SW 1271 (cell line): ENCODE measurements around the gene E2F2.

Experiments used
- DNase-seq, 2 experiments: peaks; one replicate each; lab custom pipeline; 2025; lab: John Stamatoyannopoulos, UW

Gene E2F2

DNA sequence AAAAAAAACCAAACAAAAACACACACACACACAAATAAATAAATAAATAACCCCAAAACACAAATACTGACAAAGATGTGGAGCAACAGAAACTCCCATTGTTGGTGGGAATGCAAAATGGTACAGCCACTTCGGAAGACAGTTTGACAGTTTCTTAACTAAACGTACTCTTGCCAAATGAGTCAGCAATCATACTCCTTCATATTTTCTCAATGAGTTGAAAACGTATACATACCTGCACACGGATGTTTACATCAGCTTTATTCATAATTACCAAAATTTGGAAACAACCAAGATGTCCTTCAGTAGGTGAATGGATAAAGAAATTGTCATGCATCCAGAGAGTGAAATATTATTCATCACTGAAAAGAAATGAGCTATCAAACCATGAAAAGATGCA, 70.5 kb downstream of the E2F2 start:
- DNase-seq, result no peak

- no peak for DNase-seq
Measured at GRCh38 chr1:23459338-23459757, 71.7 kb downstream of the E2F2 start.
